Left lobe of liver (tissue), 2 donors: Measurements from ENCODE around the gene ADGRV1. TPM values are rescaled to one million over a fixed set of nuclear protein-coding genes. Genes with fewer than 3 reads are reported as not detected.
"Not testable (repeated sequence)": the region's sequence is repeated elsewhere in the genome, so short reads cannot be mapped to it uniquely, and the experiment has no call there.

ENCODE experiments used
- ATAC-seq: fragments of 200-7000 bp; cut with Tn5 transposase; one replicate; pipeline ENCODE4 v1.9.1; 2020; ENCODE audit warnings: mild to moderate bottlenecking, moderate library complexity
- DNase-seq: peaks from one replicate; pipeline ENCODE4 v3.0.0-alpha.2; 2020; ENCODE audit warnings: low spot score
- total RNA-seq: library from RNA; stranded (reverse); gene quantifications from one replicate; pipeline ENCODE4 v1.2.1, GENCODE V29; 2021
- donor health status: DM: no; HTN: no; CAD: no; lungs with moderate emphysema.
- donor health status: DM: no; HTN: yes; CAD: no.

Gene ADGRV1
- total RNA-seq, 1 donor from 2014 or later, result 9.3 TPM

DNA sequence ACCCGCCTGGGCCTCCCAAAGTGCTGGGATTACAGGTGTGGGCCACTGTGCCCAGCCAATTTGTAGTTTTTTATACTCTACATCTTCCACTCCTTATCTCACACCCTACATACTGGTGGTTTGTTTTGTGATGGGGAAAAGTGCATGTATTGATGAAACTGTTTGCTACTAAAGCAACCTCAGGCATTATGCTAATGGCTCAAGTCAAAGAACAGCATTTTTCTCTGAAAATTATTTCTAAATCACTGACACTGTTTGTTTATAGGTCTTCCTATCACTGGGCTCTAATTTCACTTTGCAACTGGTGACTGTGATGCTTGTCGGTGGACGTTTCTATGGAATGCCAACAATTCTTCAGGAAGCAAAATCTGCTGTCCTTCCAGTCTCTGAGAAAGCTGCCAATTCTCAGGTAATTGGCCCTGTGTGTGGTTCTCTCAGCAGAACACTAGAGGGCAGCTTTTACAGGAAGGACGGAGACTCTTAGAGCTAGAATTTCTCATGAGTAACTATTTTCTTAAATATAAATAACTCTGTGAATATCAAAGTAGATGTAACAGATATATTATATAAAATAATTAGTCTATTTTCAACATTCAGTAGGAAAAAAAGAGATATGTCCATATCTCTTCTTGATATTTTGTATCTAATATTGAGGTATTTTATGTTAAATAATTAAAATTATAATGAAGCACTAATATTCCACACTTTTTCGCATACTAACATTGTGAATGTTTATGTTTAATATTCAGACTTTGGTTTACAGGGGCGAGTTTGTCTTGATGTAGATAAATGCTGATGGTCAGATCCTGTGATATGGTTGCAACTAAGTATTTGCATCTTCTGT lies 244.1 kb downstream of the ADGRV1 start:
- DNase-seq, result no peak
- ATAC-seq, result peak; percentile 93

GRCh38 chr5:90803381-90803780 lies 244.8 kb downstream of the ADGRV1 start:
- ATAC-seq (no peak), DNase-seq (no peak)

GRCh38 chr5:90803876-90804275 lies 245.3 kb downstream of the ADGRV1 start:
- no peak for ATAC-seq
- DNase-seq, result no peak

GRCh38 chr5:90807496-90807895 lies 248.9 kb downstream of the ADGRV1 start:
- ATAC-seq, result no peak

DNA sequence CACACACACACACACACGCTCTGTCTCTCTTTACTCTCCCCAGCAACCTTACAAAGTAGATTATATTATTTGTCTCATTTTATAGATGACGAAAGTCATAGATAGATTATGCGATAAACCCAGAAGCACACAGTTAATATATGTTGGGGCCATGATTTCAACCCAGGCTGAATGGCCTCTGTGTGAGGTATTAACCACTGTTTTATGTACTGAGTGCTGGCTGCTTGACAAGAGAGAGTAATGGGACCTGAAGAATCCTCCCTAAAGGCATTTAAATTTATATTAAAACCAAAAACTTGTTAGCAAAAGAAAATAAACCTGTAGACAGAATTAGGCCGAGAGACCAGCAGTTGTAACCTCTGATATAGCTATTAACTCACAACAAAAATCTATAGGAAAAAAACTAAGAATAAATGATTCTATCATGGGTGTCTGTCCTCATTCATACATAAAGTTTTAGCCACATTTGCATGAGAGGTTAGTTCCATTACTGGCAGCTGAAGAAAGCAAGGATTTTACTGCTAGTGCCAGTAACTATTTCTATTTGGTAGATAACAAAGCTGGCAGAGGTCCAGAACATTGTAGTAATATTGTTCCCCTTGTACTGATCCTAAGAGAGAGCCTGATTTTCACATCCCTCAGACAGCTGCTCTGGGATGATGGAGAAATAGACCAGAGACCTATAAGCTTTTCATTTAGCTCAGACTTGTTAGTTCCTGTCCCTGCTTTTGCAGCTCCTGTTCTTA lies 250.9 kb downstream of the ADGRV1 start:
- ATAC-seq (no peak), DNase-seq (no peak)

More at GRCh38 chr5:90807496-90807895, 248.9 kb downstream of the ADGRV1 start:
- DNase-seq, result no peak

DNA sequence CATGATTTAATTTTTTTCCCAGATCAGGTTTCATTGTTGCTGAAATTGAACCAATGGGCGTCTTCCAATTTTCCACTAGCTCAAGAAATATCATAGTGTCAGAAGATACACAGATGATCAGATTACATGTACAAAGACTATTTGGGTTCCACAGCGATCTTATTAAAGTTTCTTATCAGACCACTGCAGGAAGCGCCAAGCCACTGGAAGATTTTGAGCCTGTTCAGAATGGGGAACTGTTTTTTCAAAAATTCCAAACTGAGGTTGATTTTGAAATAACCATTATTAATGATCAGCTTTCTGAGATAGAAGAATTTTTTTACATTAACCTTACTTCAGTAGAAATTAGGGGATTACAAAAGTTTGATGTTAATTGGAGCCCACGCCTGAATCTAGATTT lies 251.6 kb downstream of the ADGRV1 start:
- no peak for ATAC-seq
- DNase-seq, result no peak

DNA sequence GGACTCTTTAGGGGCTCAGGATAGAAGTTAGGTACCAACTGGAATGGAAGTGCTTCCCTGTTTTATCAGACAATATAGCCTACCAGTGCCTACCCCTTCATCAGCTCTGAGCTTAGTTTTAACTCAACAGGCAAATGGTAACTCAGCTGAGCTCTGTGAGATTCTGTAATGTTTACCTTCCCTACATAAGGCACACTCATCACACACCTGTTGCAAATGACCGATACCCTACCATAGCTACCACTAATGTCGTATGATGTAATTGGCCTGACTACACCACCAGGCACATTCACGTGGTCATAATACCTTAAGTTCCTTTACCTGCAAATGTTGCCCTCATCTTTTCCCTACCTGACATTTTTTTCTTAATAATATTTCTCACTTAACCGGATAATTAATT lies 254.8 kb downstream of the ADGRV1 start:
- ATAC-seq (no peak), DNase-seq (no peak)

DNA sequence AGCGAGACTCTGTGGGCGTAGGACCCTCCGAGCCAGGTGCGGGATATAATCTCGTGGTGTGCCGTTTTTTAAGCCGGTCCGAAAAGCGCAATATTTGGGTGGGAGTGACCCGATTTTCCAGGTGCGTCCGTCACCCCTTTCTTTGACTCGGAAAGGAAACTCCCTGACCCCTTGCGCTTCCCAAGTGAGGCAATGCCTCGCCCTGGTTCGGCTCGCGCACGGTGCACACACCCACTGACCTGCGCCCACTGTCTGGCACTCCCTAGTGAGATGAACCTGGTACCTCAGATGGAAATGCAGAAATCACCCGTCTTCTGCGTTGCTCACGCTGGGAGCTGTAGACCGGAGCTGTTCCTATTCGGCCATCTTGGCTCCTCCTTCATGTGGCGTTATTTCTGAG lies 263.5 kb downstream of the ADGRV1 start:
- not testable (repeated sequence) for ATAC-seq, DNase-seq

DNA sequence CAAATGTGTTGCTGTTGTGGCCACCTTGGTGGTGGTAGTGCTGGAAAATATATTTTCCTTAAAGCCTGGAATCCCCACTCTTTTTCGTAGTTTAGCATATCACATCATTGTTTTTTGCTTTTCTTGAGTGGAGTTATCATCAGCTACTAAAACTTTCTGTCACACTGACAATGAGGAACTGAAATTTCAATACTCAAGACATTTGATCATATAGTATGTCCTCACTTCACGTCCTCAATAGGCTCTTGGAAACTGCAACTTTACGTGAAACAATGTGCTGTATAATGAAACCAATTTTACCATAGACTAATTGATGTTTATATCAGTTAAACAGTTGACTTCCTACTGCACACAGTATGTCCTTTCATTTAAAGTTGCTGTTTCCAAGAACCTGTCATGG lies 265.8 kb downstream of the ADGRV1 start:
- DNase-seq (no peak), ATAC-seq (no peak)

GRCh38 chr5:90830058-90830457 lies 271.5 kb downstream of the ADGRV1 start:
- no peak for ATAC-seq

GRCh38 chr5:90833753-90834152 lies 275.2 kb downstream of the ADGRV1 start:
- DNase-seq, result no peak
- no peak for ATAC-seq

More at GRCh38 chr5:90830058-90830457, 271.5 kb downstream of the ADGRV1 start:
- DNase-seq, result no peak

GRCh38 chr5:90834711-90835110 lies 276.1 kb downstream of the ADGRV1 start:
- DNase-seq (no peak), ATAC-seq (no peak)

DNA sequence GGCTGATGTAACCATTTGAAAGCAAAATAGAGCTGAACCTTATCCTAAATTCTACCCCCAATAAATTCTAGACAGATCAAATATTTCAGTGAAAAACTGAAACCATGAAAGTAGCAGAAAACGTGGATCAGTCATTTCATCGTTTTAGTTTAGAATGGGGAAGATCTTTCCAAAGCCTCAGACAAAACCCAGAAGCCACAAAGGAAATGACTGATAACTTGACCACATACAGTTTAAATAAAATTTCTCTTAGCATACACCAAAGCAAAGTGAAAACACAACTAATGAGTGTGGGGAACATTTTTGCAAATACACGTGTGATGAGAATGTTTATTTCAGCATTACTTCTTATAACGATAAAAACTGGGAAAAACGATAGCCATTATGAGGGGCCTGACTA lies 284.8 kb downstream of the ADGRV1 start:
- DNase-seq (no peak), ATAC-seq (no peak)

GRCh38 chr5:90844931-90845330 lies 286.3 kb downstream of the ADGRV1 start:
- no peak for DNase-seq
- ATAC-seq, result no peak

- DNase-seq (no peak), ATAC-seq (no peak)
Observed at GRCh38 chr5:90845723-90846554, 287.3 kb downstream of the ADGRV1 start.

DNA sequence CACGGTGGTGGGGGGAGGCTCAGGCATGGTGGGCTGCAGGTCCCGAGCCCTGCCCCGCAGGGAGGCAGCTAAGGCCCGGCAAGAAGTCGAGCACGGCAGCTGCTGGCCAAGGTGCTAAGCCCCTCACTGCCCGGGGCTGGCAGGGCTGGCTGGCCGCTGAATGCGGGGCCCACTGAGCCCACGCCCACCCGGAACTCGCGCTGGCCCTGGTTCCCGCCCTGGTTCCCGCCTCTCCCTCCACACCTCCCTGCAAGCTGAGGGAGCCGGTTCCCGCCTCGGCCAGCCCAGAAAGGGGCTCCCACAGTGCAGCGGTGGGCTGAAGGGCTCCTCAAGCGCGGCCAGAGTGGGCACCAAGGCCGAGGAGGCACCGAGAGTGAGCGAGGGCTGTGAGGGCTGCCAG lies 289.0 kb downstream of the ADGRV1 start:
- not testable (repeated sequence) for DNase-seq, ATAC-seq

- ATAC-seq (no peak), DNase-seq (no peak)
Observed at GRCh38 chr5:90849939-90850338, 291.3 kb downstream of the ADGRV1 start.

DNA sequence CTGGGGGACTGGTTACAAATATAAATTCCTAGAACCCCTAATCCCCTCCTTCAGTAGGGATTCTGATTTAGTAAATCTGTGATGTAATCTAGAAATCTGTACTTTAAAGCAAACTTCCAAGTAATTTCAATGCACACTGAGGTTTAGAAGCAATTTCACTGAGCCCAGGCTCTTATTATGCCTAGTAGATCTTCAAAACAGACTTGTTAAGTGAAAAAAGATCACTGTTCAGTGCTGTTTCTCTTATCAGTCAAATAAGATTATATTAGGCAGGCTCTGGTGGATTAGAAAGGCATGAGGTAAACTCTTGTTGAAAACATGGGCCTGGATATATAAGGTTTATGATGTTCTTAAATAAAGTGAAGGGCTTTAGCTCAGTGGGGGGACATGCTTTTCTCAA lies 293.9 kb downstream of the ADGRV1 start:
- no peak for DNase-seq
- ATAC-seq, result no peak

DNA sequence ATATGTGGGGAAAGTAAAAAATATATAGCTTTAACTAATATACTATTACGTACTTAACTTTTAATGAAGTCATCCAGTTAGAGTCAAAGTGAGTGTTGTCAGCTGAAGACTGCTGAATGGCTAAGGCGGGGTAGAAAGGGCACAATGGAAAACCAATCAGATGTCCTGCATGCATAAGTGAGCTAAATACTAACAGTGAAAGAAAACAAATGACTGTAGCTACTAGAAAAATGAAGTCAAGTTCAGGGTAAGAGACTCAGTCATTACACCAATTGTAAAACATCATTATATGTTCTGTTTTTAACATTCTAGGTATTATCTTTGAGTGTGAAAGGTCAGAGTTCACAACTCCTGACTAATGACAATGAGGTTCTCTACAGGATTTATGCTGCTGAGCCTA lies 295.2 kb downstream of the ADGRV1 start:
- DNase-seq, result no peak
- no peak for ATAC-seq

GRCh38 chr5:90854169-90854568 lies 295.6 kb downstream of the ADGRV1 start:
- no peak for DNase-seq
- ATAC-seq, result peak; percentile 18

DNA sequence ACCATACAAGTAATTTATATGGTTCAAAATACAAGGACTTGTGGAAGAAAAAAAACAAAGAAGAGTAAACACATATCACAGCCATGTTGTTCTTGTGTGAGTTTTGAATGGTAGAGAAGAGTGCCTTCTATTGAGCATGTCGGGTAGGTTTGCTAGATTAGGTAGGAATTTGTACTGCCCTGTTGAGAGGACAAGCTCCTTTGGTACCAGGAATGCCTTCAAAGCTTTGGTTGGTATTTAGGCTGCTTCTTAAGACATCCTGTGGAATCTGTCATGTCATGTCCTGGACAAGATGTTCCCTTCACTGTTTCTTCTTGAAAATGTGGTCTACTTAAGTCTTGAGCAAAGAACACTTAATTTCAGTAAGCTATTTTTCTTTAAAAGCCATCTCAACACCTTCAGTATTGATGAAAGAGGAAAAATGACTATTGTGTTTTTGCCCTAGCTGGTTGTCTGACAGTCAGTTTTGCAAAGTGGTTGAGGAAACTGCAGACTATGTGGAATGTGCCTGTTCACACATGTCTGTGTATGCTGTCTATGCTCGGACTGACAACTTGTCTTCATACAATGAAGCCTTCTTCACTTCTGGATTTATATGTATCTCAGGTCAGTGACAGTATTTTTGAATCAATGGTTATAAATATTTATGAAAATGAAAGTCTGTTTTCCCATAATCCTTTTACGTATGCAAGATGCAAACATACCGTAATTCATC lies 296.9 kb downstream of the ADGRV1 start:
- ATAC-seq (no peak), DNase-seq (no peak)
